Fibroblast of gingiva (primary cell): ENCODE measurements around the gene SHC4.
A peak's percentile ranks its signal among the peaks of the same experiment; 100 is the strongest.

Experiments
- DNase-seq: peaks from one replicate; pipeline ENCODE4 v3.0.0-alpha.2; 2011; ENCODE audit warnings: low read depth

Gene SHC4

GRCh38 chr15:48968066-48968465, 4.3 kb upstream of the SHC4 start:
- DNase-seq, result no peak

DNA sequence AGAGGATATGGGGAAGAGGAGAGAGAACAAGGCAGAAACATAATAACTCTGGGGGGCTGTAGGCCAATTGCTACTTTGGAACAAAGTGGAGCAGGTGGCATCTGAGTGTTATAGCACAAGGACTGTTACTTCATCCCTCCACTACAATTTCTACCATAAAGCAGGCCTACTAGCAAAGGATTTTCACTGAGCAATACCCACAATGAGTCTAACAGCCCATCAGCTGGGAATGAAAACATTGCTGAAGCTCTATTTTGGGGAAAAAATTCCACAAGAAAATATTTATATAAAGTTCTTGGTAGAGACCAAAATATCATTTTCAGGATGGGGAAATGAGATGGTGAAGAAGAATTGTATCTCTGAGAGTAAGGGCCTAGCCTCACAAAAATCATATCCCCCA, 3.6 kb upstream of the SHC4 start:
- DNase-seq, result no peak

GRCh38 chr15:48966595-48967301, 3.0 kb upstream of the SHC4 start:
- DNase-seq, result no peak

DNA sequence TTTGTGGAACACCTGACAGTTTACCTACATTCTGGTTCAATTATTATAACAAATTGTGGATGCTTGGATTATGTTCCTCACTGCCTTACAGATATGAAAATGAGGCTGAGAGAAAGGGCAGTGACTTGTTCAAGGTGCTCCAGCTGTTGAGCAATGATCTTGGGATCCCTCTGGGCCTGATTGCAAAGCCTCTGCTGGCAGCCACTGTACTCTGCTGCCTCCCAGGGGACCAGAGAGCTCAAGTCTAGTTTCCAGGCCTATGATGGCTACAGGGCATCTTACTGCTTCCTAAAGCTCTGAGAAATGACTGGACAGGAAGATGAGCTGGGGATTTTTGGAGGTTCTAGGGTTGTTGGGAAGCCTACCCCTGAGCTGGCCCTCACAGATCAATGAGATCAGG, 2.3 kb upstream of the SHC4 start:
- peak; percentile 84 for DNase-seq

GRCh38 chr15:48964898-48965297, 1.2 kb upstream of the SHC4 start:
- DNase-seq, result no peak

GRCh38 chr15:48962662-48963523, 826 bp downstream of the SHC4 start:
- peak; percentile 61 for DNase-seq

DNA sequence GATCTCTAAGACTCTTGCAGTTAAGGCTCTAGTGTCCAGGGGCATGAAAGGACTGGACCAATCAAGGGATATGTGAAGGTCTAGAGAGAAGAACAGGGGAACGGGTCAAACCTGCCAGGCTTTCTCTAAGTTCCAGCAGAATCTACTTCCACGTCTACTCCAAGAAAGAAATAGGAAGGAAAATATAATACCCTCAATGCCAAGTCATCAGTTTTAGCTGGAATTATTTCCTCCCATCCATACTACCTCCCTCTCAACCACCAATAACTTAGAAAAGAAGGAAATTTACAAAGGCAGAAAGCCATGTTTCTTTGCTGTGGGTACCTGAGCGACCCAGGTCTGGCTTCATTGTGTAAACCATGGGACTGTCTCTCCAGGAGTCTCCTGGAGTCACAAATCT, 7.8 kb downstream of the SHC4 start:
- DNase-seq, result no peak

DNA sequence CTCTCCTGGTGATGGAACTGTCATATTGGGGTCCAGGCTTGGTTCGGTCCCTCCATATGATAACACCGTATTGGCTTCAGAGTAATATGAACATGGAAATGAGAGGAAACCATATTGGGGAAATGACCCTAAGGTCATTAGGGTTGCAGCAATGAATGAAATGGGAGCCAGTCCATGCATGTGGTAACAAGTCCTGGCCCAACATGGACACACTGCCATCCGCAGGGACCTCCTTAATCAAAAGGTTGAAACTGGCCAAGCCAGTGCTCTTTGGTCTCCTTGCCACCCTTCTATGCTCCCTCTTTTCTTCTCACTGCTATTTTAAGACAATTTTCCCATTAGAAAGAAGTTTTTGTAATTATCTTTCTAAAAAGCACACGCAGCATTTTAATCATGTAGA, 8.3 kb downstream of the SHC4 start:
- DNase-seq, result no peak

DNA sequence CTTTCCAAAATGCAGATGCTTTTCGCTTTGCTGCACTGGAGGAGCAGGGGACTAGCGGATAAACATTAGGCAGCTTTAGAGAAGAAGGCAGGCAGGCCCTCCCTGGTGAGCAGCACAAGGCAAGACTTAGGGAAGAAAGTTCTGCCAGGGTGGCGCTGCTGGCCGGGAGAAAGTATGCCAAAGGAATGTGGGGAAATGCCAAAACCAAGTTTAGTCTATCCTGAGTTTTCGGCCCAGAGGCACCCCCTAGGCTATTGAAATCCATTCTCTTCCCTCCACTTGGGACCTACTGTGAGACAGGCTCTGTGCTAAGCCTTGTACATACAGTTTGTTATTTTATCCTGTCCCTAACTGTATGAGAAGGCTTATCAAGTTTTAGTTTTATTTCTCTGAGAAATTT, 9.2 kb downstream of the SHC4 start:
- peak; percentile 72 for DNase-seq

- no peak for DNase-seq
Observed at GRCh38 chr15:48946840-48947187, 16.9 kb downstream of the SHC4 start.

- DNase-seq, result no peak
Observed at GRCh38 chr15:48946074-48946839, 17.5 kb downstream of the SHC4 start.

- no peak for DNase-seq
Observed at GRCh38 chr15:48945386-48945785, 18.3 kb downstream of the SHC4 start.

DNA sequence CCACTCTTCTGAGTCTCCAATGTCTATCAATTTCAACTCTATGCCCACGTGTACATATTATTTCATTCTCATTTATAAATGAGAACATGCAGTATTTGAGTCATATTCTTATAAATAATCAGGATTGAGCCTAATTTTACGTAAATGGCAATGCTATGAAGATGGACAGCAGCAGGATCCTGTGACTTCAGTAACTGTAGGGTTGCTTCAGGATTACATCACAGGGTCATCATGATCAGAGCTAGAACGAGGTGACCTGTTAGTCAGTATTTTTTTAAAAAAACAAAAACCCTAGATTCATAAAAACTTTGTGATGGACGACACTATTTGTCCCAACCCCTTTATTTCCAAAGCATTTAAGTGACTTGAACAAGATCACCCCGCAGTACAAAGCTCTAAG, 21.8 kb downstream of the SHC4 start:
- no peak for DNase-seq

DNA sequence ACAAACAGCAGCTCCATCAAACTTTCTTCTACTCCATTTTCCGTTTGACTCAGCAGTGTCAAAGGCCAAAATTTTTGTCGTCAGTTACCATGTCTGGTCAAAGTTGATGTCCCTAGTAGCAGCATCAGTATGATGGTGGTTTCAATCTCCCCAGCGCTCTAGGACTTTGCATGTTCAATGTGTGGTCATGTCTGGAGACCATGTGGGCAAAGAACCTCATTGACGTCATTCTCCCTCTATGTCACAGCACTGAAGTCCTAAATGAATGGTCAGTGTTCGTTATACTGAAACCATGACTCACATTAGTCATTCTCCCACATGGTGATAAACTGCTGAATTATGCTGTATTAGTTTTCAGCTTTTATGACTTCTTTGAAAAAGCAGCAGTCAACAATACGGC, 23.2 kb downstream of the SHC4 start:
- peak; percentile 85 for DNase-seq

- DNase-seq, result peak; percentile 89
Observed at GRCh38 chr15:48939648-48940047, 24.1 kb downstream of the SHC4 start.

DNA sequence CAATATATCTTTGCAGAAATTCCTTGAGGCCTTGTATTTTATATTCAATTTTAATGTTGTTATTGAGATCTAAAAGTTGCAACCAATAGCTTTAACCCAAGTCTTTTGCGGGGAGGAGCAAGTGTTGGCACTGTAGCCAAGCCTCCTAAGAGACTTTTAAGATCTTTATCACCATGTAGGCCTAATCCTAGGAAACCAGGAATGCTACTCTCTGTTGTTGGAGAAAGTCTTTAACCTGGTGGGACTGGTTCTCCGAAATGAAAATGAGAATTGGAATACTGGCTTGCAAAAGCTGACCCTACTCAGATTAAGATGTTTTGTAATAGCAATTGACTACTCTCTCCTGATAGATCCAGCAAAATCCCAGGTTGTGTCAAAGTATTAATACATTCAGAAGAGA, 25.8 kb downstream of the SHC4 start:
- DNase-seq, result no peak

DNA sequence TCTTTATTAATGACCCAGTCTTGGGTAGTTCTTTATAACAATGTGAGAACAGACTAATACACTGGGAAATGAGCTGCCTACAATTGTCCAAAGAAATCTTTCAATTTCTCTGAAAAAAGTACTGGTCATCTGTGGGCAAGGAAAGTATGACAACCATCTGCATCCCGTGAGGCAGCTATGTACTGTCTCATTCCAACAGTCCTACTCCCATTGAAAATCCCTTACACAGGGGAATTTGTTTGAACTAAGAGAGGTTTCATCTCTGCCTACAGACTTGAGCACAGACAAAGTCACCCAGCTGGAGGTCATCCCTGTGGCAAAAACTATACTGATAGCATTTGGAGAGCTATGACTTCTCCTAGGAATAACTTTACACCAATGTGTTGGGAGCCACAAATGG, 27.1 kb downstream of the SHC4 start:
- peak; percentile 53 for DNase-seq

GRCh38 chr15:48935236-48935635, 28.5 kb downstream of the SHC4 start:
- no peak for DNase-seq

GRCh38 chr15:48930735-48931134, 33.0 kb downstream of the SHC4 start:
- DNase-seq, result no peak

DNA sequence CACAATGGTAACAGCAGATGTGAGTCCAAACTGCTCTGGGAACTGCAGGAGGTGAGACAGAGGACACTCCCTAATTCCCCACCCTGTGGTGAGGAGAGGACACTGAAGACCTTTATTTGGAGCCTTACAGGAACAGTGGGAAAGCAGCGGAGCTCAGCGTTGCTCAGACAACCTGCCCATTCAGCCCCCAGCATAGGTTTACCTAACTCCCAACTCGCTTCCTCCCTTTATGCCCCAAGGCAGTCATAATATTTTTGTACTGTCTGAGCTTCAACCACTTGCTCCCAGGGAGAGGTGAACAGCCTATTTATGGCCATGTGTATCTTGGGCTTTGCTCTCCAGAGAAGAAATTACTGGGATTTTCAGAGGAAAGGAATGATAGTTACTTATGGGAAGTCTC, 34.1 kb downstream of the SHC4 start:
- DNase-seq, result no peak

- no peak for DNase-seq
Observed at GRCh38 chr15:48928877-48929538, 34.7 kb downstream of the SHC4 start.

GRCh38 chr15:48925714-48926223, 38.0 kb downstream of the SHC4 start:
- DNase-seq, result peak; percentile 81
